Gastrocnemius medialis (tissue), 4 donors: ENCODE results near the gene CD22.

Experiments used
- CTCF ChIP-seq, 5 experiments: fragments of 450-650 bp in 3 of 5; fragments of 200-600 bp in 2 of 5; sonication (generic) in 2 of 5; IDR thresholded peaks in 4 of 5; conservative IDR thresholded peaks in 1 of 5; 1 replicate in 4 of 5; 2 replicates in 1 of 5; pipeline ENCODE4 v1.5.1; 2016 to 2019; ENCODE audit warnings: antibody characterized with exemption in 5 of 5, mild to moderate bottlenecking in 3 of 5, moderate library complexity in 3 of 5
- POLR2A ChIP-seq, 2 donors: fragments of 450-650 bp; IDR thresholded peaks; one replicate each; pipeline ENCODE4 v1.6.1; 2017; ENCODE audit warnings: antibody characterized with exemption in 2 of 2, mild to moderate bottlenecking in 2 of 2, moderate library complexity in 2 of 2

GRCh38 chr19:35294328-35294727 is 34.7 kb upstream of the CD22 start:
- TF ChIP-seq CTCF (IDR thresholded peaks at IDR 0.05 in 4 of 5, conservative IDR thresholded peaks at IDR 0.05 in 1 of 5), result no peak
- TF ChIP-seq POLR2A (IDR thresholded peaks at IDR 0.05), result no peak
